ENCODE results near the gene SPNS2. TPM values are rescaled to one million over a fixed set of nuclear protein-coding genes. Genes with fewer than 3 reads are reported as not detected.

Gene SPNS2
- total RNA-seq, 1 donor from 2014 or later: 0.70 TPM

GRCh38 chr17:4460661-4461060, 38.0 kb upstream of the SPNS2 start:
- no peaks in the 10 kb centered on the region for H3K4me1 Mint-ChIP-seq (ENCODE audit: low read depth)
- H3K27me3 Mint-ChIP-seq (ENCODE audit: low read depth): no peaks in the 10 kb centered on the region
- peaks cover 9% of the 10 kb centered on the region for H3K36me3 Mint-ChIP-seq (ENCODE audit: low read depth)
- no peak overlapping the region for H3K4me3 Mint-ChIP-seq (ENCODE audit: unreplicated experiment)
- peaks cover 18% of the 10 kb centered on the region for H3K9me3 Mint-ChIP-seq (ENCODE audit: low read depth)
- no peak for TF ChIP-seq CTCF (IDR thresholded peaks at IDR 0.05)
- no peak for DNase-seq (ENCODE audit: low spot score)
- no peak overlapping the region for H3K27ac Mint-ChIP-seq (ENCODE audit: unreplicated experiment)

GRCh38 chr17:4463818-4464476, 34.7 kb upstream of the SPNS2 start:
- Mint-ChIP-seq H3K4me1 (ENCODE audit: low read depth) (no peaks in the 10 kb centered on the region), H3K27me3 (ENCODE audit: low read depth) (peaks cover 2% of the 10 kb centered on the region), H3K36me3 (ENCODE audit: low read depth) (peaks cover 8% of the 10 kb centered on the region), H3K27ac (ENCODE audit: unreplicated experiment) (no peak overlapping the region), H3K9me3 (ENCODE audit: low read depth) (peaks cover 18% of the 10 kb centered on the region), H3K4me3 (ENCODE audit: unreplicated experiment) (no peak overlapping the region)
- no peak for TF ChIP-seq CTCF (IDR thresholded peaks at IDR 0.05)
- DNase-seq (ENCODE audit: low spot score): no peak

- H3K27me3 Mint-ChIP-seq (ENCODE audit: low read depth): peaks cover 2% of the 10 kb centered on the region
- H3K4me3 Mint-ChIP-seq (ENCODE audit: unreplicated experiment): no peak overlapping the region
- H3K9me3 Mint-ChIP-seq (ENCODE audit: low read depth): peaks cover 8% of the 10 kb centered on the region
- no peak for TF ChIP-seq CTCF (IDR thresholded peaks at IDR 0.05)
- DNase-seq (ENCODE audit: low spot score): no peak
- H3K4me1 Mint-ChIP-seq (ENCODE audit: low read depth): no peaks in the 10 kb centered on the region
- no peak overlapping the region for H3K27ac Mint-ChIP-seq (ENCODE audit: unreplicated experiment)
- peaks cover under 1% of the 10 kb centered on the region for H3K36me3 Mint-ChIP-seq (ENCODE audit: low read depth)
Observed at GRCh38 chr17:4465786-4466185, 32.9 kb upstream of the SPNS2 start.

- DNase-seq (ENCODE audit: low spot score): no peak
- Mint-ChIP-seq H3K27ac (ENCODE audit: unreplicated experiment) (no peak overlapping the region), H3K27me3 (ENCODE audit: low read depth) (peaks cover 6% of the 10 kb centered on the region), H3K36me3 (ENCODE audit: low read depth) (no peaks in the 10 kb centered on the region), H3K4me3 (ENCODE audit: unreplicated experiment) (no peak overlapping the region), H3K4me1 (ENCODE audit: low read depth) (no peaks in the 10 kb centered on the region), H3K9me3 (ENCODE audit: low read depth) (no peaks in the 10 kb centered on the region)
- no peak for TF ChIP-seq CTCF (IDR thresholded peaks at IDR 0.05)
Observed at GRCh38 chr17:4467287-4467686, 31.4 kb upstream of the SPNS2 start.

GRCh38 chr17:4469552-4469951, 29.1 kb upstream of the SPNS2 start:
- no peaks in the 10 kb centered on the region for H3K4me1 Mint-ChIP-seq (ENCODE audit: low read depth)
- no peak overlapping the region for H3K4me3 Mint-ChIP-seq (ENCODE audit: unreplicated experiment)
- H3K27ac Mint-ChIP-seq (ENCODE audit: unreplicated experiment): no peak overlapping the region
- TF ChIP-seq CTCF (IDR thresholded peaks at IDR 0.05): no peak
- no peaks in the 10 kb centered on the region for H3K36me3 Mint-ChIP-seq (ENCODE audit: low read depth)
- no peaks in the 10 kb centered on the region for H3K9me3 Mint-ChIP-seq (ENCODE audit: low read depth)
- no peak for DNase-seq (ENCODE audit: low spot score)
- peaks cover 6% of the 10 kb centered on the region for H3K27me3 Mint-ChIP-seq (ENCODE audit: low read depth)

Data from chondrocyte (in vitro differentiated cells).